K562 (cell line): Measurements from ENCODE around the gene COL16A1. TPM values are rescaled to one million over a fixed set of nuclear protein-coding genes. Genes with fewer than 3 reads are reported as not detected.
A peak's percentile ranks its signal among the peaks of the same experiment; 100 is the strongest.

Source experiments
- E2F1 ChIP-seq: sonication (generic); formaldehyde crosslinking; IDR thresholded peaks from 2 replicates; pipeline ENCODE4 v1.8.1; 2023; ENCODE audit warnings: mild to moderate bottlenecking, missing genetic modification reagents, moderate library complexity
- EZH2 ChIP-seq: IDR thresholded peaks from 2 replicates; pipeline ENCODE4 v1.6.1; 2012; ENCODE audit warnings: low read depth, mild to moderate bottlenecking, inconsistent platforms, low read length, borderline replicate concordance
- FIP1L1 ChIP-seq: fragments of 200-400 bp; formaldehyde crosslinking; IDR thresholded peaks from 2 replicates; pipeline ENCODE4 v1.6.1; 2018; ENCODE audit warnings: mild to moderate bottlenecking, low read depth, low read length; ENCODE audit not compliant: poor library complexity, severe bottlenecking
- FOXA1 ChIP-seq: fragments of 450-650 bp; IDR thresholded peaks from 2 replicates; pipeline ENCODE4 v1.6.1; 2016; ENCODE audit warnings: mild to moderate bottlenecking, borderline replicate concordance
- GMEB1 ChIP-seq: fragments of 250-450 bp; sonication (Bioruptor Pico); IDR thresholded peaks from 2 replicates; pipeline ENCODE4 v1.4.0; 2020; ENCODE audit warnings: mild to moderate bottlenecking
- HINFP ChIP-seq: fragments of 450-650 bp; conservative IDR thresholded peaks from 2 replicates; pipeline ENCODE4 v1.6.1; 2016; ENCODE audit warnings: missing genetic modification characterization, low read depth, mild to moderate bottlenecking, control low read depth, missing compliant biosample characterization
- JUND ChIP-seq, 2 experiments: IDR thresholded peaks; 2 replicates in 1 of 2; 3 replicates in 1 of 2; pipeline ENCODE4 v1.6.1; 2011; ENCODE audit warnings: borderline replicate concordance in 2 of 2, low read depth in 2 of 2, low read length in 2 of 2, improper control_type of control experiment in 1 of 2, missing biosample characterization in 1 of 2, missing genetic modification characterization in 1 of 2, missing genetic modification reagents in 1 of 2
- MBD2 ChIP-seq: sonication (generic); IDR thresholded peaks from 2 replicates; pipeline ENCODE4 v1.6.1; 2016; ENCODE audit warnings: low read depth, borderline replicate concordance
- MLLT1 ChIP-seq, 2 experiments: fragments of 450-650 bp; IDR thresholded peaks; 2 replicates each; pipeline ENCODE4 v1.6.1; 2016
- NFE2L1 ChIP-seq: fragments of 450-650 bp; IDR thresholded peaks from 2 replicates; pipeline ENCODE4 v1.6.1; 2016; ENCODE audit warnings: missing genetic modification characterization, low read depth, mild to moderate bottlenecking, missing compliant biosample characterization, moderate library complexity, borderline replicate concordance
- NFYB ChIP-seq: IDR thresholded peaks from 2 replicates; pipeline ENCODE4 v1.6.1; 2011; ENCODE audit warnings: mild to moderate bottlenecking, moderate library complexity; ENCODE audit not compliant: insufficient read length; ENCODE audit errors: extremely low read depth
- RBM39 ChIP-seq: fragments of 200-400 bp; formaldehyde crosslinking; optimal IDR thresholded peaks from 2 replicates; pipeline ENCODE3; 2018; ENCODE audit warnings: low read depth, low read length
- RHOXF2B ChIP-seq: fragments of 250-450 bp; sonication (Bioruptor Pico); conservative IDR thresholded peaks from 2 replicates; pipeline ENCODE4 v1.5.1; 2021
- SMARCA4 ChIP-seq: fragments of 450-650 bp; IDR thresholded peaks from 2 replicates; pipeline ENCODE4 v1.6.1; 2016
- SP1 ChIP-seq: sonication (generic); formaldehyde crosslinking; IDR thresholded peaks from 2 replicates; pipeline ENCODE4 v1.8.1; 2022; ENCODE audit warnings: mild to moderate bottlenecking, missing genetic modification reagents
- TRIM24 ChIP-seq, 2 experiments: fragments of 450-650 bp; IDR thresholded peaks; 2 replicates each; pipeline ENCODE4 v1.6.1; 2016
- ZBTB49 ChIP-seq: sonication (generic); formaldehyde crosslinking; IDR thresholded peaks from 2 replicates; pipeline ENCODE4 v1.8.0; 2022; ENCODE audit warnings: missing genetic modification reagents, mild to moderate bottlenecking, borderline replicate concordance
- ZEB2 ChIP-seq: fragments of 450-650 bp; IDR thresholded peaks from 2 replicates; pipeline ENCODE4 v1.6.1; 2016
- ZNF668 ChIP-seq: fragments of 250-450 bp; sonication (Bioruptor Pico); IDR thresholded peaks from 2 replicates; pipeline ENCODE4 v1.8.0; 2022; ENCODE audit warnings: mild to moderate bottlenecking, inconsistent platforms
- ZNF699 ChIP-seq: fragments of 250-450 bp; sonication (Bioruptor Pico); IDR thresholded peaks from 2 replicates; pipeline ENCODE4 v1.8.0; 2021; ENCODE audit warnings: mild to moderate bottlenecking, moderate library complexity; ENCODE audit not compliant: insufficient replicate concordance
- polyA plus RNA-seq, 8 experiments: library from polyadenylated mRNA; depleted of rRNA in 4 of 8; stranded (reverse) in 5 of 8; unstranded in 3 of 8; fragments of >200 nt; fragmentation: Nextera tagmentation in 2 of 8; fragmentation: Illumina TruSeq in 1 of 8; extraction: Ambion mirVana in 2 of 8; extraction: Trizol in 1 of 8; gene quantifications; 2 replicates each; pipeline versions ENCODE4 v1.2.1 to v1.2.3, GENCODE V29; 2011 to 2014; ENCODE audit warnings: inconsistent platforms in 1 of 8, missing spikeins in 1 of 8
- total RNA-seq, 7 experiments: library from RNA; depleted of rRNA in 6 of 7; stranded (reverse); fragments of >200 nt in 6 of 7; fragmentation: Illumina TruSeq in 2 of 7; extraction: Trizol in 2 of 7; gene quantifications; 2 replicates each; pipeline versions ENCODE4 v1.2.1 to v1.2.3, GENCODE V29; 2011 to 2021; ENCODE audit warnings: low replicate concordance in 1 of 7

Gene COL16A1
- total and polyA plus RNA-seq, 9 of the 15 experiments (the other 6 are each of a cell fraction or from before 2014, with no cell fraction given), result 0.11 to 0.60 (median 0.11) TPM; not detected in 6

GRCh38 chr1:31723828-31724359 is 20.1 kb upstream of the COL16A1 start (continued):
- TF ChIP-seq HINFP, result no peak
- no peak for TF ChIP-seq FIP1L1
- TF ChIP-seq RHOXF2B (CRISPR knock-in tag), result no peak
- TF ChIP-seq TRIM24 (IDR thresholded peaks at IDR 0.05), result no peak
- TF ChIP-seq ZEB2, result no peak
- no peak for TF ChIP-seq FOXA1
- peak; percentile 88; the same call in 1 of the 2 replicates for TF ChIP-seq ZBTB49 (CRISPR knock-in tag)
- TF ChIP-seq SP1, result no peak; the same call in 1 of the 2 replicates
- no peak for TF ChIP-seq RBM39
- TF ChIP-seq MBD2, result no peak
- no peak for TF ChIP-seq ZNF668 (CRISPR knock-in tag)
- no peak for TF ChIP-seq NFE2L1 (tag)
- no peak for TF ChIP-seq ZNF699 (CRISPR knock-in tag)
- no peak for TF ChIP-seq MLLT1 (IDR thresholded peaks at IDR 0.05)
- peak; percentile 24; the same call in 1 of the 2 replicates for TF ChIP-seq JUND (IDR thresholded peaks at IDR 0.05; ENCODE audit: borderline replicate concordance, low read depth, low read length)
- TF ChIP-seq JUND (tag; IDR thresholded peaks at IDR 0.05; ENCODE audit: borderline replicate concordance, low read depth, low read length), result no peak
- TF ChIP-seq SMARCA4, result no peak
- no peak for TF ChIP-seq EZH2
- 0 out of 2 replicates have a peak, but pooled peaks have one; percentile 22 for TF ChIP-seq GMEB1 (CRISPR knock-in tag)
- peak; percentile 71 for TF ChIP-seq E2F1 (CRISPR knock-in tag)
- no peak for TF ChIP-seq NFYB
